ENCODE data around the gene PPP1R27. TPM values are rescaled to one million over a fixed set of nuclear protein-coding genes. Genes with fewer than 3 reads are reported as not detected.

PPP1R27 gene
- total and polyA plus RNA-seq, 2 donors (not counting 1 experiment from before 2014, with no cell fraction given) = not detected

DNA sequence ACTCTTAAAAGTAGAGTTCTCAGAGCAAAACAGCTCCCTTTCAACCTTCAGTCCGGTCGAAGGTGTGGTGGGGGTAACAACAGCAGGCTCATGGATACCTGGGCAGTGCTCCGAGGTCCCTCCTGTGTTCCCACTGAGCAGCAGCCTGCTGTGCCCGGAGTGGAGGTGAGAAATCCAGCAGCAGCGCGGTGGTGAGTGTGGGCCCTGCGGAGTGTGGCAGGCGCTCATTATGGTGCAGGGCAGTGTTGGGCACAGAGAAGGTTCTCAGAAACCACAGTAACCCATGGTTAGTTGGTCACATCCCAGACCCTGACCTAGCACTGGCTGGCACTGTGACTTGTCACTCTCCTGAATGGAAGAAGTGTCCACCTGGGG is 30.5 kb upstream of the PPP1R27 start:
- Histone ChIP-seq H3K79me2 (ENCODE audit: control insufficient read depth, insufficient read depth, low read length) (peaks cover 42% of the 10 kb centered on the region), H3K9ac (ENCODE audit: insufficient read depth, low read length) (no peak overlapping the region), H3K36me3 (ENCODE audit: control insufficient read depth, insufficient read depth, low read length) (peaks cover 32% of the 10 kb centered on the region), H3K27ac (ENCODE audit: insufficient read depth, low read length) (no peak overlapping the region), H3K27me3 (ENCODE audit: control insufficient read depth, insufficient read depth, low read length) (no peaks in the 10 kb centered on the region), H3K4me3 (replicated peaks in 1 of 4; ENCODE audit: control extremely low read depth in 1 of 4, insufficient read depth in 1 of 4, low read depth in 3 of 4, low read length in 4 of 4) (no peak overlapping the region), H4K20me1 (ENCODE audit: control insufficient read depth, extremely low read depth, insufficient read depth, low read length) (no peaks in the 10 kb centered on the region), H3K4me1 (ENCODE audit: control insufficient read depth, extremely low read depth, insufficient read depth, low read length) (peaks cover 20% of the 10 kb centered on the region), H3K9me3 (ENCODE audit: control insufficient read depth, insufficient read depth, low read depth, low read length) (no peaks in the 10 kb centered on the region), H2AFZ (ENCODE audit: low read length) (no peak overlapping the region), H3K4me2 (ENCODE audit: extremely low read depth, insufficient read depth, low read length) (no peak overlapping the region)
- DNase-seq (ENCODE audit: low read depth in 2 of 2) = no peak
- TF ChIP-seq EZH2 (IDR thresholded peaks at IDR 0.05; ENCODE audit: low read length, missing control alignments) = no peak
- TF ChIP-seq, protein P1, sequence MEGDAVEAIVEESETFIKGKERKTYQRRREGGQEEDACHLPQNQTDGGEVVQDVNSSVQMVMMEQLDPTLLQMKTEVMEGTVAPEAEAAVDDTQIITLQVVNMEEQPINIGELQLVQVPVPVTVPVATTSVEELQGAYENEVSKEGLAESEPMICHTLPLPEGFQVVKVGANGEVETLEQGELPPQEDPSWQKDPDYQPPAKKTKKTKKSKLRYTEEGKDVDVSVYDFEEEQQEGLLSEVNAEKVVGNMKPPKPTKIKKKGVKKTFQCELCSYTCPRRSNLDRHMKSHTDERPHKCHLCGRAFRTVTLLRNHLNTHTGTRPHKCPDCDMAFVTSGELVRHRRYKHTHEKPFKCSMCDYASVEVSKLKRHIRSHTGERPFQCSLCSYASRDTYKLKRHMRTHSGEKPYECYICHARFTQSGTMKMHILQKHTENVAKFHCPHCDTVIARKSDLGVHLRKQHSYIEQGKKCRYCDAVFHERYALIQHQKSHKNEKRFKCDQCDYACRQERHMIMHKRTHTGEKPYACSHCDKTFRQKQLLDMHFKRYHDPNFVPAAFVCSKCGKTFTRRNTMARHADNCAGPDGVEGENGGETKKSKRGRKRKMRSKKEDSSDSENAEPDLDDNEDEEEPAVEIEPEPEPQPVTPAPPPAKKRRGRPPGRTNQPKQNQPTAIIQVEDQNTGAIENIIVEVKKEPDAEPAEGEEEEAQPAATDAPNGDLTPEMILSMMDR (conservative IDR thresholded peaks at IDR 0.05 in 1 of 2, IDR thresholded peaks at IDR 0.05 in 1 of 2; ENCODE audit: low read depth in 1 of 2, low read length in 2 of 2) = no peak

DNA sequence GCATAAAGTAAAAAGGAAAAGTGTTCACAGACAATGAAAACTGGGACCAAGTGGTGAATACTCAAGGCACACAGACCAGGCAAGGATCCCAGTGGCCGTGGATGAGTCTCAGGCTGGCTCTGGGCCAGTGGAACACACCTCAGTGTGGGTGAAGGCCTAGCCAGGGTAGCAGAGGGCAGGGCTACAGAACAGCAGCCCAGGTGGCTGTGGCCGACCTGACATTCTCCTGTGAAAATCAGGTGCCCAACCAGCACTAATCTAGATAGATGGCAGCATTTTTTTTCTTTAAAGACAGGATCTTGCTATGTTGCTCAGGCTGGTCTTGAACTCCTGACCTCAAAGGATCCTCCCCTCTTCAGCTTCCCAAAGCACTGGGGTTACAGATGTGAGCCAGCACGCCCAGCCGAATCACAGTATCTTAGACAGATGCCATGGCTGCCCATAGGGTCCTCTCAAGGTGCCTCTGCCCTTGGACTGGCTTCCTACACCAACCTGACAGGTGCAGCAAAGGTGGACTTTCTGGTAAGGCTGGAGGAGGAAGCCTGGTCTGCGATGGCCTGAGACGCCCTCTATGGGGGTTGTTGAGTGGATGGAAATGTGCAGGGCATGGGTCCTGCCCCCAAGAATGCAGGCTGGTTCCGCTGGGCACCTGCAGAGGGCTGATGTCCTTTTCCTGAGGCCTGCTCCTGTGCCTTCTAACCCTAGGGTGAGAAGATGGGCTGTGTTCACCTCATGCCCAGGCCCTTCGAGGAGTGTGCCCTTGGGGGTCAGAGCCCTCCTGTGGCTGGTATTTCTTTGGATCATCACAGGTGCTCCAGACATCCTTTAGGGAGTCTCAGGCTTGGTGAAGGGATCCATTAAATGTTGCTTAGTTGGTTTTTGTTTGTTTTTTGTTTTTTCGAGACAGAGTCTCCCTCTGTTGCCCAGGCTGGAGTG is 29.3 kb upstream of the PPP1R27 start:
- Histone ChIP-seq H3K27ac (ENCODE audit: insufficient read depth, low read length) (no peak overlapping the region), H4K20me1 (ENCODE audit: control insufficient read depth, extremely low read depth, insufficient read depth, low read length) (no peaks in the 10 kb centered on the region), H3K4me3 (replicated peaks in 1 of 4; ENCODE audit: control extremely low read depth in 1 of 4, insufficient read depth in 1 of 4, low read depth in 3 of 4, low read length in 4 of 4) (no peak overlapping the region), H3K36me3 (ENCODE audit: control insufficient read depth, insufficient read depth, low read length) (peaks cover 30% of the 10 kb centered on the region), H3K4me1 (ENCODE audit: control insufficient read depth, extremely low read depth, insufficient read depth, low read length) (peaks cover 19% of the 10 kb centered on the region), H3K27me3 (ENCODE audit: control insufficient read depth, insufficient read depth, low read length) (no peaks in the 10 kb centered on the region), H3K9ac (ENCODE audit: insufficient read depth, low read length) (no peak overlapping the region), H3K9me3 (ENCODE audit: control insufficient read depth, insufficient read depth, low read depth, low read length) (no peaks in the 10 kb centered on the region), H3K4me2 (ENCODE audit: extremely low read depth, insufficient read depth, low read length) (no peak overlapping the region), H2AFZ (ENCODE audit: low read length) (no peak overlapping the region), H3K79me2 (ENCODE audit: control insufficient read depth, insufficient read depth, low read length) (peaks cover 42% of the 10 kb centered on the region)
- TF ChIP-seq, protein P1 (conservative IDR thresholded peaks at IDR 0.05 in 1 of 2, IDR thresholded peaks at IDR 0.05 in 1 of 2; ENCODE audit: low read depth in 1 of 2, low read length in 2 of 2) = no peak
- no peak for TF ChIP-seq EZH2 (IDR thresholded peaks at IDR 0.05; ENCODE audit: low read length, missing control alignments)
- no peak for DNase-seq (ENCODE audit: low read depth in 2 of 2)

DNA sequence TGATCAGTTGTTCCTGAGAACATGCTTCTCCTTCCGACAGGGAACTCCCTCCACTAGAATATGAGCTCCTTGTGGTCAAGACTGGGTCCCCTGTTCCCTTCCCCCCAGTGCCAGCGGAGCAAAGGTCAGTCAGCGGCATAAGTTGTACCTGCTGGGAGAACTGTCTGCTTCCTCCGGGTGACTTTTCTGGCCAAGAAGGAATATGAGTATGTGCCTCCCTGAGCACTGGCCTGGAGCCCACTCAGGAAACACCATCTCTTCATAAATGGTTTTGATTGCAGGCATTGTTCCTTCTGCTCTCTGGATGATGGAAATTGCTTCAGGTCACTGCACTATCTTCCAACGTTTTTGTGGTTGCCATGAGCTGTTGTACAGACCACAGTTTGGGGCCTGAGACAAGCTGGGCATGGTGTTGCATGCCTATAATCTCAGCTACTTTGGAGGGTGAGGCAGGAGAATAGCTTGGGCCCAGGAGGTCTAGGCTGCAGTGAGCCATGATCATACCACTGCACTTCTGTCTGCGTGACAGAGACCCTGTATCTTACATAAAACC is 28.3 kb upstream of the PPP1R27 start:
- H3K4me2 ChIP-seq (ENCODE audit: extremely low read depth, insufficient read depth, low read length) = peak overlapping the region; percentile 37
- H4K20me1 ChIP-seq (ENCODE audit: control insufficient read depth, extremely low read depth, insufficient read depth, low read length) = no peaks in the 10 kb centered on the region
- DNase-seq (ENCODE audit: low read depth in 2 of 2) = peak in 1 of 2 donors; percentile 25
- TF ChIP-seq, protein P1 (conservative IDR thresholded peaks at IDR 0.05 in 1 of 2, IDR thresholded peaks at IDR 0.05 in 1 of 2; ENCODE audit: low read depth in 1 of 2, low read length in 2 of 2) = no peak
- H3K4me3 ChIP-seq (replicated peaks in 1 of 4; ENCODE audit: control extremely low read depth in 1 of 4, insufficient read depth in 1 of 4, low read depth in 3 of 4, low read length in 4 of 4) = no peak overlapping the region
- no peak overlapping the region for H3K27ac ChIP-seq (ENCODE audit: insufficient read depth, low read length)
- peaks cover 19% of the 10 kb centered on the region for H3K4me1 ChIP-seq (ENCODE audit: control insufficient read depth, extremely low read depth, insufficient read depth, low read length)
- no peaks in the 10 kb centered on the region for H3K9me3 ChIP-seq (ENCODE audit: control insufficient read depth, insufficient read depth, low read depth, low read length)
- no peak overlapping the region for H2AFZ ChIP-seq (ENCODE audit: low read length)
- no peak overlapping the region for H3K9ac ChIP-seq (ENCODE audit: insufficient read depth, low read length)
- no peaks in the 10 kb centered on the region for H3K27me3 ChIP-seq (ENCODE audit: control insufficient read depth, insufficient read depth, low read length)
- H3K36me3 ChIP-seq (ENCODE audit: control insufficient read depth, insufficient read depth, low read length) = peaks cover 34% of the 10 kb centered on the region
- H3K79me2 ChIP-seq (ENCODE audit: control insufficient read depth, insufficient read depth, low read length) = peaks cover 50% of the 10 kb centered on the region
